GM10266 (cell line): ENCODE results near the gene LRRK1.
"Not testable (repeated sequence)": the region's sequence is repeated elsewhere in the genome, so short reads cannot be mapped to it uniquely, and the experiment has no call there.

ENCODE experiments used
- DNase-seq: peaks from one replicate; pipeline ENCODE4 v3.0.0; 2012; ENCODE audit errors: extremely low spot score
- CTCF ChIP-seq: IDR thresholded peaks from 2 replicates; pipeline ENCODE4 v1.5.1; 2012; ENCODE audit warnings: mild to moderate bottlenecking, low read depth; ENCODE audit not compliant: control insufficient read depth, insufficient read depth; ENCODE audit errors: missing control alignments

Gene LRRK1

GRCh38 chr15:101093958-101094357 lies 174.8 kb downstream of the LRRK1 start:
- no peak for TF ChIP-seq CTCF
- no peak for DNase-seq

GRCh38 chr15:101095796-101096406 lies 176.7 kb downstream of the LRRK1 start:
- DNase-seq, result not testable (repeated sequence)

- TF ChIP-seq CTCF, result no peak
These were observed 178.0 kb downstream of the LRRK1 start for GRCh38 chr15:101097111-101097510.

GRCh38 chr15:101099183-101099582 lies 180.0 kb downstream of the LRRK1 start:
- no peak for TF ChIP-seq CTCF
- no peak for DNase-seq

More at GRCh38 chr15:101097111-101097510, 178.0 kb downstream of the LRRK1 start:
- DNase-seq, result no peak

GRCh38 chr15:101100118-101100517 lies 181.0 kb downstream of the LRRK1 start:
- DNase-seq, result no peak
- TF ChIP-seq CTCF, result no peak

GRCh38 chr15:101100593-101101442 lies 181.7 kb downstream of the LRRK1 start:
- TF ChIP-seq CTCF, result no peak
- DNase-seq, result no peak

GRCh38 chr15:101101676-101102075 lies 182.5 kb downstream of the LRRK1 start:
- no peak for DNase-seq
- TF ChIP-seq CTCF, result no peak

- no peak for TF ChIP-seq CTCF
- DNase-seq, result no peak
These were observed 183.6 kb downstream of the LRRK1 start for GRCh38 chr15:101102746-101103145.
